HG02973 (cell line): ENCODE data around the gene EFCAB9.
"Not testable (repeated sequence)": the region's sequence is repeated elsewhere in the genome, so short reads cannot be mapped to it uniquely, and the experiment has no call there.

Experiments
- ATAC-seq: cut with Tn5 transposase; IDR thresholded peaks from one replicate; pipeline ENCODE4 v1.9.1; 2021; ENCODE audit warnings: moderate library complexity; ENCODE audit not compliant: unreplicated experiment

Gene EFCAB9

GRCh38 chr5:172188033-172188892 is 5.7 kb upstream of the EFCAB9 start, which contains the start of gene STK10:
Gene STK10, minus strand, starts transcription at chr5:172188224. Its CDS starts 182 bp downstream, at chr5:172188042.
- peak; percentile 64 for ATAC-seq

GRCh38 chr5:172188893-172189692 is 4.9 kb upstream of the EFCAB9 start:
- ATAC-seq, result no peak

- no peak for ATAC-seq
These were observed 4.2 kb upstream of the EFCAB9 start for GRCh38 chr5:172189693-172190296.

GRCh38 chr5:172194985-172195774 is 1.2 kb downstream of the EFCAB9 start:
- ATAC-seq, result no peak

GRCh38 chr5:172197775-172198174 is 3.8 kb downstream of the EFCAB9 start:
- ATAC-seq, result not testable (repeated sequence)

- no peak for ATAC-seq
These were observed 5.5 kb downstream of the EFCAB9 start for GRCh38 chr5:172199446-172199845.

- no peak for ATAC-seq
These were observed 6.5 kb downstream of the EFCAB9 start for GRCh38 chr5:172200476-172200875.

GRCh38 chr5:172205984-172206383 is 12.0 kb downstream of the EFCAB9 start:
- ATAC-seq, result not testable (repeated sequence)

- ATAC-seq, result no peak
These were observed 13.5 kb downstream of the EFCAB9 start for GRCh38 chr5:172207511-172207910.

- no peak for ATAC-seq
These were observed 15.7 kb downstream of the EFCAB9 start for GRCh38 chr5:172209714-172210113.

- no peak for ATAC-seq
These were observed 17.7 kb downstream of the EFCAB9 start for GRCh38 chr5:172211676-172212075.

GRCh38 chr5:172213126-172213525 is 19.2 kb downstream of the EFCAB9 start:
- no peak for ATAC-seq

- ATAC-seq, result no peak
These were observed 22.4 kb downstream of the EFCAB9 start for GRCh38 chr5:172216345-172216744.

GRCh38 chr5:172219296-172219695 is 25.3 kb downstream of the EFCAB9 start:
- no peak for ATAC-seq

- peak; percentile 65 for ATAC-seq
These were observed 30.2 kb downstream of the EFCAB9 start for GRCh38 chr5:172223901-172224873.

GRCh38 chr5:172224996-172225395 is 31.0 kb downstream of the EFCAB9 start:
- no peak for ATAC-seq

GRCh38 chr5:172229904-172230303 is 35.9 kb downstream of the EFCAB9 start:
- ATAC-seq, result no peak

GRCh38 chr5:172234031-172234430 is 40.1 kb downstream of the EFCAB9 start:
- ATAC-seq, result no peak

GRCh38 chr5:172235132-172235780 is 41.3 kb downstream of the EFCAB9 start:
- peak; percentile 52 for ATAC-seq
